Measurements from ENCODE around the gene STAB1.

The STAB1 gene, protein sequence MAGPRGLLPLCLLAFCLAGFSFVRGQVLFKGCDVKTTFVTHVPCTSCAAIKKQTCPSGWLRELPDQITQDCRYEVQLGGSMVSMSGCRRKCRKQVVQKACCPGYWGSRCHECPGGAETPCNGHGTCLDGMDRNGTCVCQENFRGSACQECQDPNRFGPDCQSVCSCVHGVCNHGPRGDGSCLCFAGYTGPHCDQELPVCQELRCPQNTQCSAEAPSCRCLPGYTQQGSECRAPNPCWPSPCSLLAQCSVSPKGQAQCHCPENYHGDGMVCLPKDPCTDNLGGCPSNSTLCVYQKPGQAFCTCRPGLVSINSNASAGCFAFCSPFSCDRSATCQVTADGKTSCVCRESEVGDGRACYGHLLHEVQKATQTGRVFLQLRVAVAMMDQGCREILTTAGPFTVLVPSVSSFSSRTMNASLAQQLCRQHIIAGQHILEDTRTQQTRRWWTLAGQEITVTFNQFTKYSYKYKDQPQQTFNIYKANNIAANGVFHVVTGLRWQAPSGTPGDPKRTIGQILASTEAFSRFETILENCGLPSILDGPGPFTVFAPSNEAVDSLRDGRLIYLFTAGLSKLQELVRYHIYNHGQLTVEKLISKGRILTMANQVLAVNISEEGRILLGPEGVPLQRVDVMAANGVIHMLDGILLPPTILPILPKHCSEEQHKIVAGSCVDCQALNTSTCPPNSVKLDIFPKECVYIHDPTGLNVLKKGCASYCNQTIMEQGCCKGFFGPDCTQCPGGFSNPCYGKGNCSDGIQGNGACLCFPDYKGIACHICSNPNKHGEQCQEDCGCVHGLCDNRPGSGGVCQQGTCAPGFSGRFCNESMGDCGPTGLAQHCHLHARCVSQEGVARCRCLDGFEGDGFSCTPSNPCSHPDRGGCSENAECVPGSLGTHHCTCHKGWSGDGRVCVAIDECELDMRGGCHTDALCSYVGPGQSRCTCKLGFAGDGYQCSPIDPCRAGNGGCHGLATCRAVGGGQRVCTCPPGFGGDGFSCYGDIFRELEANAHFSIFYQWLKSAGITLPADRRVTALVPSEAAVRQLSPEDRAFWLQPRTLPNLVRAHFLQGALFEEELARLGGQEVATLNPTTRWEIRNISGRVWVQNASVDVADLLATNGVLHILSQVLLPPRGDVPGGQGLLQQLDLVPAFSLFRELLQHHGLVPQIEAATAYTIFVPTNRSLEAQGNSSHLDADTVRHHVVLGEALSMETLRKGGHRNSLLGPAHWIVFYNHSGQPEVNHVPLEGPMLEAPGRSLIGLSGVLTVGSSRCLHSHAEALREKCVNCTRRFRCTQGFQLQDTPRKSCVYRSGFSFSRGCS (N-terminal part only)

DNA sequence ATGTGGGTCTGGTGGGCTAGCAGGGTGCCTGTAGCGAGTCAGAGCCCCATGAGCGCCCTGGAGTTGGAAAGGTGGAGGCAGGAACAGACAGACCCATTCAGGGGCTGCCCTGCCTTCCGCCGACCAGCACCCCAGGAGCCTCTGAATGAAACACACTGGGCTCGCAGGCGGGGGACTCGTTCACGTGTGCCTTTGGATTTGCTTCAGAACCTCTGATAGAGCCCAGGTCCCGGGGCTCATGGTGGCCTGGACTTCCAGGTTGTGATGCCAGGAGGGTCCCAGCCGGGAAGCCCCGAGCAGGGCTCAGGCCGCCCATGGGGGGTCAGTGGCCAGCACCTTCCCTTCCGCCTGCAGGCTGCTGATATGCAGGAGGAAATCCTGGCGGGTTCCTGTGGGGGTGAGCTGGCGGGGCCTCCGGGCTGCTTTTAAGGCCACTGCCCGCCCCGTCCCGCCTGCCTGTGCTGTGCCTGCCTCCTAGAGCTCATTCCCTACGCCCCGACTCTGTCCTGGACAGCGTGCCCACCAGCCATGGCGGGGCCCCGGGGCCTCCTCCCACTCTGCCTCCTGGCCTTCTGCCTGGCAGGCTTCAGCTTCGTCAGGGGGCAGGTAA lies at the start of gene STAB1:
TSS of gene STAB1 (plus strand) at position 453 of the 610 bp plus-strand sequence. CDS start at position 529, 76 bp downstream.
- DNase-seq = no peak

DNA sequence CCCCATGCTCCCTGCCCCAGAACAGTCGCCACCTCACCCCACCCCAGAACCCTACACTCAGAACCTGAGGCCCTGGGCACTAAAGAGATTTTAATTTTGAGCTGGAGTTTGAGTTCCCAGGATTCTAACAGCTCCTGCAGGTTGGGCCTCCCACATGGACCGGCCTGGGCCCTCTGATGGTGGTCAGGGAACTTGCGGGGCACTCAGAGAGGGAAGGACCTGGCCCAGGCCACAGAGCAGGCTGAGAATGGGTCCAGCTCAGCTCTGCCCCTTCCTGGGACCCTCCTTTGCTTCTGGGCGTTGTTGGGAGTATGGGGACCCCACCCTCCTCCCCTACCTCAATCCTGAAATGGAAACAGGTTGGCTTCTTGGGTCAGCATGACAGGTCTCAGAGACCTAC lies 49.1 kb upstream of the STAB1 start:
- no peak for DNase-seq

DNA sequence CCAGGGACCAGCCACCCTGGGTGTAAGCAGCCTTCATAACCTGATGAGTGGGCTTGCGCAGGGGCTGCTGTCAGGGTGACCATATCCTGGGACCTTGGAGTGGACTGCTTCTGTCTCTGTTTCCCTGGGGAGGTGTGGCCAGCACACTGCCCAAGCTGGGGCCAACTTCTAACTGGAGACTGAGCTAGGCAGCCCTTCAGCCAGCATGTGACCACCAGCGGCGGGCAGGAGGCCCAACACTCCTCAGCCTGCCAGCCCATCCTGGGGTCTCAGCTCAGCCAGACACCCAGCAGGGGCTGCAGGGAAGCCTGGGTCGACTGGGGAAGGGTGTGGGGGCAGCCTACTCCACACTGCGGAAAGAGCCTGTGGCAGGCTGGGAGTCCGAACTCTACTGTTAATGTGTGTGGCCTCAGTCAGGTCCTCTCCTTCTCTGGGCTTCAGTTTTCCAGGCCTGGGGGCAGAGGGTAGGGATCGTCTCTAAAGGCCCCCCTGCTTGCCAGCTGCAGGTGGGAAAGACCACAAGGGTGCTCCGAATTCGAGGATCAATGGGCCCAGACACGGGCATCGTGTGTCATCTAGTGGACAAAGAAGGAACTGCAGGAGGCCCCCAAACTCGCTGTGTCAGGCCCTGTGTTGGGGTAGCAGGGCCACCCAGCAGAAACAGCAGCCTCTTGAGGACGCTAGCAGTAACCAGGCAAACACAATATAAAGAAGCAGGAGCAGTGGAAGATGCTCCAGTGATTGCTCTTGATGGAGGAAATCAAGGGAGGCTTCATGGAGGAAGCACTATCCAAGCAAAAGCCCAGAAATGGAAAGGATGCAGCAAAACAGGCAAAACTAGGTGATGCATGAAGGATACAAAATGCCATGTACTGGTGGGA lies 48.3 kb upstream of the STAB1 start:
- DNase-seq = peak; percentile 67

GRCh38 chr3:52447512-52448355 lies 47.4 kb upstream of the STAB1 start:
- no peak for DNase-seq

DNA sequence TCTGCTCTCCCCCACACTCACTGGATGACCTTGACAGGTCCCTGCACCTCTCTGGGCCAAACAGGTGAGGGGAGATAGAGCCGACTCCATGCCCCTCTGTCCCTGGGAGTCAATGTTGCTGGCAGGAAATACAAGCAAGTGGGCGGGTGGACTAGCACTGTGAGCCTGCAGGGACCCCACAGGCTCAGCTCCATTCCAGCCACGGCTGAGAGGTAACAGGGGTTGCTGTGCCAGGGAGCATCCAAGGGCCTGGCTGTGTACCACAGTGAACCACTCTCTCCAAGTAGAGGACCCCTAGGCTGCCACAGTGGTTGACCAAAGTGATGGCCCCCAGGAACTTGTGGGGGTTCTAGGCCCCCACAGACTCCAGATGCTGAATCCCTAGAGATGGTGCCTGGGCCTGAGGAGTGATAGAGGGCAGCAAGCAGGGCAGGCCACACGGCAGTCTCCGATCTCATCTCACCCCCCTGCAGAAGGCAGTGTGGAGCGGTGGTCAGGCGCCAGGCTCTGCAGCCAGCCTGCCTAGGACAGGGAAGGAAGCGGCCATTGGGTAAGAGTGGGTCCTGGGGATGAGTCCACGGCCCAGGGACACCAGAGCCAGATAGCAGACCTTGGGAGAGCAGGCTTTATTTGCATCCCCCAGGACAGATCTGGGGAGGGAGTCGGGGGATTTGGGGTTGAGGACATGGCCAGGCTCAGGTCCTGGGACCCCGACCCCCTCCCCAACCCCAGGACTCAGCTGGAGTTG lies 44.5 kb upstream of the STAB1 start:
- DNase-seq = no peak

GRCh38 chr3:52451237-52452083 lies 43.7 kb upstream of the STAB1 start:
- no peak for DNase-seq

GRCh38 chr3:52452126-52452525 lies 43.0 kb upstream of the STAB1 start:
- DNase-seq = no peak

DNA sequence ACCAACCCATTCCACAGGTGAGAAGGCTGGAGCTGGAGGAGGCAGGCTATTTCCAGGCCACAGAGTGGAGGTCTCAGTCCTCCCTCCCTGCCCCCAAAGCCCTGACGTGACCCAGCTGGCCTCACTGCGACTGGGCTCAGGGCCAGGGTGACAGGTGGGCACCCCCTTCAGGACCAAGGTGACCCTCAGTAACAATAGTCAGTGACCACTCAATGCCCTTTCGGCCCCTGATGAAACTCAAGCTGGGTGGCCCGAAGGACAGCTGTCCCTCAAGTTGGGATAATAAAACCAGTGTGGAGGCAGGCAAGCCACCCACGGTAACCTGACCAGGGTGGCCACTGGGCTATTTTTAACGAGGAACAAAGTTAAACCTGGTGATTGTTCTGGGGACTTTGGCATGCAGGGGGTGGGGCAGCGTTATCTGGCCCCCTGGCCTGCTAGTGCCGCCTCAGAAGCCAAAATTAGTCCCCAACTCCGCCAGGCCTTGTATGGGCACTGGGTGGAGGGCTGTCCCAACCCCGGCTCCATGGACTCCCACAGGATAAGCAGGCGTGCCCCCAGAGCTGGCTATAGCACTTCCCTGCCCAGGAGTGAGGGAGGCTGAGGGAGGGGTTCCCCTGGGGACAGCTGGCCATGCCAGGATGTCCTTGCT lies 42.4 kb upstream of the STAB1 start:
- DNase-seq = no peak

DNA sequence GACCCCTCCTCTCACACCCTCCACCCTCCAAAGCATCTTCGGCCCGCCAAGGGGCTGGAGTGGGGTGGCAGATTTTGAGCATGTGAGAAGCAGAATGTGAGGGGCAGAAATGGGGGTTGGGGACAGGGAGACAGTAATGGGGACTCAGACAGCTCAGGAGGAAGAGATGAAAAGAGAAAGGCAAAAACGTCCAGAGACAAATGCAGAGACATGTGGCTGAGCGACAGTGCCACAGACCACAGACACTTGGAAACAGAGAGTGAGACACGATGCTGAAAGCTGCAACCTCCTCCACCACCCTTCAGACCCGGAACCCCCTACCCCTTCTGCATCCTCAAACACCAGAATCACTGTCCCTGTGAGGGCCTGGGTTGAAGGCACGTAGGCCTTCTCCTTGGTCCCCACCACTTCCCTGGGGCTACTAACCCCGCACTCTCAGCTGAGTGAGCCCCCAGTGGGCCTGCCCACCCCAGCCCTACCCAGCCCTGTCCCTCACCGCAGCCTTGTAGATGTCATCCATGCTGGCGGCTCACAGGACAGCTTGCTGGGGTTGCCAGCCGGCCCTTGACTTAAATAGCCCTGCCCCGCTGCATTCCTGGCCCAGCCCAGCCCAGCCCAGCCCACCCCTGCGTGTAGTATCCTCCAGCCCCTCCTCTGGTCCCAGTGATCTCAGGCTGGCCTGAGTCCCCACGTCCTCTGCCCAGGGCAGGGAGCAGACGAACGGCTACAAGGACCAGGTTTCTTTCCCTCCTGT lies 41.5 kb upstream of the STAB1 start, which contains the start of gene TNNC1:
TSS of gene TNNC1 (minus strand) at position 546 of the 754 bp plus-strand sequence. CDS start at position 520, 26 bp downstream.
- DNase-seq = no peak

DNA sequence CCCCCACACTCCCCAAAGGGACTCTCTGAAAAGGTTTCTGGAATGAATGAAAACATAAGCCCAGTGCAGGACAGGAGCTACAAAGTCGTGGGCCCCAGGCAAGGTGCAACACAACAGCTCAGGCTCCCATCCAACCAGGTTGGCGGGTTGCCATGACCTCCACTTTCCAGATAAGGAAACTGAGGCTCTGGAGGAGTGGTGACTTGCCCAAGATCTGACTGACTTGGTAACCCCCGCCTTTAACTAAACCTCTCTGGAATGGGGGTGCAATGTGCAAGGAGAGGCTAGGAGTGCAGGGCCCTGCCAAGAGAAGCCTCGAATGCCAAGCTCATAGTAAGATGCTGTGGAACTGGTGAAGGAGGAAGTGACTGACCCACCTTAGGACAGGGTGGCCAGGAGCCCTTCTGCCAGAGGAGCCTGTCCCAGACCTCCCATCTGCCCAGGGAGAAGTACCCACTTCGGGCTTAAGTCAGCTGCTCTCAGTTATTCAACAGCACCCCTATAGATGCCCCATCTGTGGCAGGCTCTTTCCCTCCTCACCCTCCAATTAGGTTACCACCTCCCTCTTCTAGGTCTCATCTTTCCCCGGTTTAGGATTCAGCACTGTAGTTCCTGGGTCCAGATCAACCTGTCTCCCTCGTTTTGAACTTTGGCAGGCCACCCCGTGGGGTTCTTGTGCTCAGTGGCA lies 40.7 kb upstream of the STAB1 start:
- DNase-seq = no peak

GRCh38 chr3:52454938-52455282 lies 40.2 kb upstream of the STAB1 start:
- DNase-seq = no peak

GRCh38 chr3:52455283-52456168 lies 39.6 kb upstream of the STAB1 start, which contains the start of gene NISCH:
Gene NISCH (plus strand): TSS chr3:52455604. CDS start chr3:52455642, 38 bp downstream.
- DNase-seq = peak; percentile 97

- DNase-seq = no peak
Measured at GRCh38 chr3:52456169-52456799, 38.9 kb upstream of the STAB1 start.

DNA sequence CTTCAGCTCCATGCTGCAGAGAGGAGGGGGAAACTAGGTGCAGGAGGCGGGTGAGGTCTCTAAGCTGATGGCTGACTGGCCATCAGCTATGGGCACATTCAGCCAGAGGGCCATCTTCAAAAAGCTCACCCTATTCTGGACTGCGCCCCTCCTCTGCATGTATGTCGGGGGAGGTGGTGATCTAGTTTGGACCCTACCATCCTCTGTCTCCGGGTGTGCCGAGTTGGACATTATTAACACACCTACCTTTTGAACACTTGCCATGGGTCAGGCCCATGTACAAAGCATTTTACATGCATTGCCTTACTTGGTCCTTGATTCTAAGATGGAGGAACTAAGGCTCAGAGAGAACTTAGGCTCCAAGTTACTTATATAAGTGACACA lies 38.3 kb upstream of the STAB1 start:
- DNase-seq = no peak

Data from activated CD4-positive, alpha-beta T cell treated with anti-CD3 and anti-CD28 coated beads, Interleukin-2, amount 50 U/mL, for 1 hour (primary cell).